A673 (cell line): ENCODE data around the gene MEGF11. TPM values are rescaled to one million over a fixed set of nuclear protein-coding genes. Genes with fewer than 3 reads are reported as not detected.

Experiments
- BruUV-seq: library from RNA; stranded (reverse); fragments of 400-500 nt; replicated peaks from 2 replicates; lab custom pipeline; 2021; lab: Mats Ljungman, UMichigan
- CTCF ChIA-PET: fragments of 300-600 bp; sonication (Branson Sonifier 250); formaldehyde crosslinking; loops from one replicate; lab custom pipeline; 2022; ENCODE audit warnings: antibody characterized with exemption; lab: Charles Lee
- POLR2A ChIA-PET: fragments of 300-600 bp; sonication (Branson Sonifier 250); formaldehyde crosslinking; loops from one replicate; lab custom pipeline; 2022; ENCODE audit warnings: antibody characterized with exemption; ENCODE audit not compliant: low non-redundant PET; lab: Charles Lee
- DNase-seq: peaks from one replicate; pipeline ENCODE4 v3.0.0-alpha.2; 2015; ENCODE audit warnings: low spot score
- H3K27ac ChIP-seq: fragments of 200-600 bp; sonication (generic); 2 replicates; pipeline ENCODE4 v1.5.1; 2016; ENCODE audit warnings: mixed run types, low read depth, mild to moderate bottlenecking, mixed read lengths, antibody characterized with exemption, low read length; ENCODE audit not compliant: poor library complexity, severe bottlenecking
- H3K27me3 ChIP-seq: fragments of 200-600 bp; sonication (generic); replicated peaks from 2 replicates; pipeline ENCODE4 v1.6.1; 2017; ENCODE audit warnings: mixed run types, low read depth, mild to moderate bottlenecking, mixed read lengths, antibody characterized with exemption, low read length; ENCODE audit not compliant: insufficient read depth, poor library complexity
- H3K36me3 ChIP-seq: fragments of 200-600 bp; sonication (generic); 2 replicates; pipeline ENCODE4 v1.6.1; 2016; ENCODE audit warnings: mixed run types, mild to moderate bottlenecking, mixed read lengths, antibody characterized with exemption, low read length; ENCODE audit not compliant: insufficient read depth, poor library complexity, severe bottlenecking
- H3K4me1 ChIP-seq: fragments of 200-600 bp; sonication (generic); 2 replicates; pipeline ENCODE4 v1.6.1; 2017; ENCODE audit warnings: mixed run types, mild to moderate bottlenecking, mixed read lengths, antibody characterized with exemption, low read length; ENCODE audit not compliant: insufficient read depth, poor library complexity, severe bottlenecking
- H3K4me3 ChIP-seq: fragments of 200-600 bp; sonication (generic); 2 replicates; pipeline ENCODE4 v1.5.1; 2016; ENCODE audit warnings: low read depth, mixed run types, mild to moderate bottlenecking, mixed read lengths, low read length; ENCODE audit not compliant: poor library complexity, severe bottlenecking
- H3K9me3 ChIP-seq: fragments of 200-600 bp; sonication (generic); 2 replicates; pipeline ENCODE4 v1.6.1; 2016; ENCODE audit warnings: mixed run types, low read depth, mild to moderate bottlenecking, mixed read lengths, antibody characterized with exemption, low read length; ENCODE audit not compliant: poor library complexity, severe bottlenecking
- EZH2 ChIP-seq: fragments of 200-600 bp; sonication (generic); IDR thresholded peaks from 2 replicates; pipeline ENCODE4 v1.6.1; 2017; ENCODE audit warnings: borderline replicate concordance, low read depth, mild to moderate bottlenecking, mixed read lengths, antibody characterized with exemption, low read length; ENCODE audit not compliant: poor library complexity, severe bottlenecking
- intact Hi-C: fragments of 100-400 bp; cut with micrococcal nuclease; formaldehyde crosslinking; loops from one replicate; pipeline ENCODE4 v1.10.0; 2022; ENCODE audit not compliant: unreplicated experiment
- total RNA-seq: library from RNA; stranded (reverse); gene quantifications from 2 replicates; pipeline ENCODE4 v1.2.3, GENCODE V29; 2021
- TF ChIP-seq, protein P1 (sequence below): fragments of 300-800, 200-600 bp; sonication (generic); conservative IDR thresholded peaks from 2 replicates; pipeline ENCODE4 v1.5.1; 2017; ENCODE audit warnings: low read depth, mild to moderate bottlenecking, antibody characterized with exemption, low read length, moderate library complexity, mixed read lengths

The MEGF11 gene
- total RNA-seq, 1 experiment from 2014 or later = 0.43 TPM

DNA sequence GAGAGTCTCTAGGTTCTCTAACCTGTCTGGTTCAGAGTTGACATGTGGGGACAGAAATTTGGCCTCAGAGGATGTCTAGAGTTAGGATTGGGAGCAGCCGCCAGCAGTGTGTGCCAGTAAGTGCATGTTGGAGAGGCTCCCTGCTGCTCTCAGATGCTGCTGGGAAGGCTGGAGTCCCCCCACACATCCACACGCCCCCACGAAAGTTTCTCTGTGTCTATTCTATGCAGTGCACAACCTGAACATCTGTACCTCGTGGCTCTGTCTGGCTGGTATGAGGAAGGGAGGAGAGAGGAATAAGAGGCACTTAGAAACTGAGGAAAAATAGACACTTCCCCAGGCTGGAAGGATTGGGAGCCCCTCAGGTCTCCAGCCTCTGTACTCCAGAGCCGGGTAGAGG is 252.5 kb downstream of the MEGF11 start:
- Histone ChIP-seq H3K27me3 (peaks cover 32% of the 10 kb centered on the region), H3K36me3 (no peaks in the 10 kb centered on the region), H3K4me3 (no peak overlapping the region), H3K27ac (no peak overlapping the region), H3K9me3 (no peaks in the 10 kb centered on the region), H3K4me1 (no peaks in the 10 kb centered on the region)
- TF ChIP-seq, protein P1, sequence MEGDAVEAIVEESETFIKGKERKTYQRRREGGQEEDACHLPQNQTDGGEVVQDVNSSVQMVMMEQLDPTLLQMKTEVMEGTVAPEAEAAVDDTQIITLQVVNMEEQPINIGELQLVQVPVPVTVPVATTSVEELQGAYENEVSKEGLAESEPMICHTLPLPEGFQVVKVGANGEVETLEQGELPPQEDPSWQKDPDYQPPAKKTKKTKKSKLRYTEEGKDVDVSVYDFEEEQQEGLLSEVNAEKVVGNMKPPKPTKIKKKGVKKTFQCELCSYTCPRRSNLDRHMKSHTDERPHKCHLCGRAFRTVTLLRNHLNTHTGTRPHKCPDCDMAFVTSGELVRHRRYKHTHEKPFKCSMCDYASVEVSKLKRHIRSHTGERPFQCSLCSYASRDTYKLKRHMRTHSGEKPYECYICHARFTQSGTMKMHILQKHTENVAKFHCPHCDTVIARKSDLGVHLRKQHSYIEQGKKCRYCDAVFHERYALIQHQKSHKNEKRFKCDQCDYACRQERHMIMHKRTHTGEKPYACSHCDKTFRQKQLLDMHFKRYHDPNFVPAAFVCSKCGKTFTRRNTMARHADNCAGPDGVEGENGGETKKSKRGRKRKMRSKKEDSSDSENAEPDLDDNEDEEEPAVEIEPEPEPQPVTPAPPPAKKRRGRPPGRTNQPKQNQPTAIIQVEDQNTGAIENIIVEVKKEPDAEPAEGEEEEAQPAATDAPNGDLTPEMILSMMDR = no peak
- no peak for TF ChIP-seq EZH2
- intact Hi-C loops = no loop called here
- no peak for DNase-seq
- POLR2A ChIA-PET = interaction anchor here (0.6 kb wide), 1 partner anchor 131 kb away, joined by 3 read pairs; no protein-coding TSS in a partner anchor
- CTCF ChIA-PET = no interaction called here
- no TSS peak for BruUV-seq

DNA sequence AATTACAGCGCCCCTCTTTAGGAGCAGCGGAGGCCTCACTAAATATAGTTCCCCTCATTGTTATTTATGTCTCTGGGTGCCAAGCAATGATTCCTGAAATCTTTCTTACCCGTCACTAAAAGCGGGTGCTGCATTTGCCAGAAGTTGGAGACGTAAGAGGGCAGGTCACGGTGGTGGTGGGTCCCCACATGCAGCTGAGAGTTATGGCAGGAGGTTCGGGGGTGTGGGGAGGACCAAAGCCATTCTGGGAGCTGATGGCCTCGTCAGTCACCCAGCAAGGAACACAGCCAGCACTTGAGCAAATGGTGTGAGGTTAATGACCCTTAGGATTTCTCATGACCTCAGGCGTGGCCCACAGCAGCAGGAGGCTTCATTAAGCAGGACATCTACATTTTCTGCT is 255.1 kb downstream of the MEGF11 start:
- DNase-seq = no peak
- intact Hi-C loops = no loop called here
- TF ChIP-seq, protein P1 = no peak
- no peak for TF ChIP-seq EZH2
- H3K4me3 ChIP-seq = no peak overlapping the region
- no TSS peak for BruUV-seq
- no peaks in the 10 kb centered on the region for H3K36me3 ChIP-seq
- H3K27me3 ChIP-seq = peaks cover 49% of the 10 kb centered on the region
- no peak overlapping the region for H3K27ac ChIP-seq
- H3K9me3 ChIP-seq = no peaks in the 10 kb centered on the region
- CTCF ChIA-PET = no interaction called here
- POLR2A ChIA-PET = no interaction called here
- H3K4me1 ChIP-seq = no peaks in the 10 kb centered on the region

DNA sequence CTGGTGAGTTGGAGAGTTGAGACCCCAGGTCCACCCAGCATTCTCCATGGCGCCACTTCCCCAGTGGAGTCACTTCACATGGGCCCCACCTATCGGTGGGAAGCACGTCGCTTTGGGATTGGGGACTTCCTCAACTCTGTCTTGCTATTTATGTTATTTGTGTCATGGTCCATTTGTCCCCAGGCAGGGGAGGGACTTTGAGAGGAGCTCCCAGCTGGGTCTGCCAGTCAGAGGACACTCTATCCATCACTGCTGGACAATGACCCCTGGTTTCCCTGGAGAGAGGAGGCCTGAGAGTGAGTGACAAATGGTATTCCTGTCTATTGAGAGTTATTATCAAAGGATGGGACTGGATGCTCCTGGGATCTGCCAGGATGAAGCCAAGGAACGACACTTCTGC is 256.6 kb downstream of the MEGF11 start:
- no peaks in the 10 kb centered on the region for H3K36me3 ChIP-seq
- ChIA-PET CTCF (interaction anchor here (0.7 kb wide), 1 partner anchor 1131 kb away, joined by 3 read pairs; no protein-coding TSS in a partner anchor), POLR2A (no interaction called here)
- H3K9me3 ChIP-seq = no peaks in the 10 kb centered on the region
- TF ChIP-seq, protein P1 = no peak
- no peak for TF ChIP-seq EZH2
- no peaks in the 10 kb centered on the region for H3K4me1 ChIP-seq
- DNase-seq = no peak
- intact Hi-C loops = no loop called here
- no TSS peak for BruUV-seq
- H3K27ac ChIP-seq = no peak overlapping the region
- peaks cover 65% of the 10 kb centered on the region for H3K27me3 ChIP-seq
- no peak overlapping the region for H3K4me3 ChIP-seq
